ENCODE results near the gene ATP9B.

Gene ATP9B

GRCh38 chr18:79334496-79335233, 265.5 kb downstream of the ATP9B start:
- Histone ChIP-seq H3K4me1 (ENCODE audit: insufficient read depth, insufficient read length) (no peaks in the 10 kb centered on the region), H3K36me3 (ENCODE audit: insufficient read depth, insufficient read length, low read length) (peaks cover 31% of the 10 kb centered on the region), H3K27me3 (ENCODE audit: insufficient read depth, insufficient read length) (no peaks in the 10 kb centered on the region), H3K4me3 (ENCODE audit: insufficient read length, low read depth) (no peak overlapping the region), H3K9me3 (ENCODE audit: insufficient read depth, low read length) (no peaks in the 10 kb centered on the region), H3K9ac (ENCODE audit: insufficient read length, low read depth) (no peak overlapping the region)
- TF ChIP-seq ZNF274 (IDR thresholded peaks at IDR 0.05; ENCODE audit: low read depth, low read length) (no peak), SUZ12 (IDR thresholded peaks at IDR 0.05; ENCODE audit: extremely low read depth, insufficient read depth, insufficient read length) (no peak), YY1 (IDR thresholded peaks at IDR 0.05; ENCODE audit: insufficient read depth, insufficient read length) (no peak)
- DNase-seq (ENCODE audit: low read depth, low spot score) = no peak

- TF ChIP-seq ZNF274 (IDR thresholded peaks at IDR 0.05; ENCODE audit: low read depth, low read length) (no peak), SUZ12 (IDR thresholded peaks at IDR 0.05; ENCODE audit: extremely low read depth, insufficient read depth, insufficient read length) (no peak), YY1 (IDR thresholded peaks at IDR 0.05; ENCODE audit: insufficient read depth, insufficient read length) (no peak)
- Histone ChIP-seq H3K36me3 (ENCODE audit: insufficient read depth, insufficient read length, low read length) (peaks cover 23% of the 10 kb centered on the region), H3K9me3 (ENCODE audit: insufficient read depth, low read length) (no peaks in the 10 kb centered on the region), H3K4me3 (ENCODE audit: insufficient read length, low read depth) (no peak overlapping the region), H3K9ac (ENCODE audit: insufficient read length, low read depth) (no peak overlapping the region), H3K27me3 (ENCODE audit: insufficient read depth, insufficient read length) (no peaks in the 10 kb centered on the region), H3K4me1 (ENCODE audit: insufficient read depth, insufficient read length) (no peaks in the 10 kb centered on the region)
- DNase-seq (ENCODE audit: low read depth, low spot score) = no peak
Observed at GRCh38 chr18:79335833-79336360, 266.7 kb downstream of the ATP9B start.

DNA sequence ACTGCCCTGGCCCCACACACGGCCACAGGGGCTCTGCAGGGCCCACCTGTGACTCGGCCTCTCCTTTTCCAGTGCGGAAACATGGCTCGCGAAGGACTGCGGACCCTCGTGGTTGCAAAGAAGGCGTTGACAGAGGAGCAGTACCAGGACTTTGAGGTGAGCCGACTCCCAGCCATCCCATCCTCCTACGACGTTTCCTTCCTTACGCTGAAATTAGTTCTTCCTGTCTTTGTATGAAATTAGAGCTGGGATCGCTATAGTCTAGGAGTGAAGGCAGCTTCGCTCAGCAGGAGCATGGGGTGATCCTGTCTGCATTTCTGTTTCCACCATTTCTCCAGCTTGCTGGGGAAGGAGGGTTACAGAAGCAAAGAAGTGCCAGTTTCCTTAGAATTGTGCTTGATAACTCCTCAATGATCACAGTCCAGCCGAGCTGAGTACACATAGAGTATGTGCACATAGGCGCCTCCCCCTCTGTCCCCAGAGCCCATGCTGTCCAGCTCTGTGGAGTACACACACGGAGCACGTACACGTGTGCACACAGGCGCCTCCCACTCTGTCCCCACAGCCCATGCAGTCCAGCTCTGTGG, 267.5 kb downstream of the ATP9B start:
- Histone ChIP-seq H3K27me3 (ENCODE audit: insufficient read depth, insufficient read length) (no peaks in the 10 kb centered on the region), H3K4me3 (ENCODE audit: insufficient read length, low read depth) (no peak overlapping the region), H3K9me3 (ENCODE audit: insufficient read depth, low read length) (no peaks in the 10 kb centered on the region), H3K9ac (ENCODE audit: insufficient read length, low read depth) (no peak overlapping the region), H3K36me3 (ENCODE audit: insufficient read depth, insufficient read length, low read length) (peaks cover 21% of the 10 kb centered on the region), H3K4me1 (ENCODE audit: insufficient read depth, insufficient read length) (no peaks in the 10 kb centered on the region)
- TF ChIP-seq YY1 (IDR thresholded peaks at IDR 0.05; ENCODE audit: insufficient read depth, insufficient read length) = no peak
- TF ChIP-seq ZNF274 (IDR thresholded peaks at IDR 0.05; ENCODE audit: low read depth, low read length) = no peak
- TF ChIP-seq SUZ12 (IDR thresholded peaks at IDR 0.05; ENCODE audit: extremely low read depth, insufficient read depth, insufficient read length) = no peak
- DNase-seq (ENCODE audit: low read depth, low spot score) = no peak

DNA sequence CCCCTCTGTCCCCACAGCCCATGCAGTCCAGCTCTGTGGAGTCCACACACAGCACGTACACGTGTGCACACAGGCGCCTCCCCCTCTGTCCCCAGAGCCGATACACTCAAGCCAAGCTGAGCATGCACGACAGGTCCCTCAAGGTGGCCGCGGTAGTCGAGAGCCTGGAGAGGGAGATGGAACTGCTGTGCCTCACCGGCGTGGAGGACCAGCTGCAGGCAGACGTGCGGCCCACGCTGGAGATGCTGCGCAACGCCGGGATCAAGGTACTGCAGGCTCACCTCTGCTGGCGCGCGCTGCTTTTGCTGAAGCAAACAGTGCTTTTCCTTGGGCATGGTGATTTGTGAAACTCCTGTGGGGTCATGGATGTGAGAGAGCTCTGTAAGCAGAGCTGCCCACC, 268.0 kb downstream of the ATP9B start:
- no peak overlapping the region for H3K9ac ChIP-seq (ENCODE audit: insufficient read length, low read depth)

DNA sequence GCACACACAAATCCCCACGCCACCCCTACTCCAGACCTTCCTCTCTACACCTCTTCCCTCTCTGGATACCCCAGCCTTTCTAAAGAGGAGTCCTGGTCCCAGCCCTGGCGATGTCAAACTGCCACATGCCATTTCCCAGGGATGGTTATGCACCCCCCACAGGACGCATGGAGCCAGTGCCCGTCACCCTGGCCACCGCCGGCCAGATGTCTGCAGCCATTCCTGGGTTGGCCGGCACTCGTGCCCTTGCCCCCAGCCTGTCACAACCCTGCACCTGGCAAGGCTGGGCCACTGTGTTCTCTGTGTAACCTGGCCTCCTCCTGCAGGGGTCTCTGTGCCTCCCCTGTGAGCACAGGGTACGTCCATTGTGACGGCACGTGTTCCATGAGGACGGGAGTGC, 268.4 kb downstream of the ATP9B start:
- Histone ChIP-seq H3K36me3 (ENCODE audit: insufficient read depth, insufficient read length, low read length) (peaks cover 21% of the 10 kb centered on the region), H3K9me3 (ENCODE audit: insufficient read depth, low read length) (no peaks in the 10 kb centered on the region), H3K27me3 (ENCODE audit: insufficient read depth, insufficient read length) (no peaks in the 10 kb centered on the region), H3K4me3 (ENCODE audit: insufficient read length, low read depth) (no peak overlapping the region), H3K4me1 (ENCODE audit: insufficient read depth, insufficient read length) (no peaks in the 10 kb centered on the region), H3K9ac (ENCODE audit: insufficient read length, low read depth) (no peak overlapping the region)
- no peak for DNase-seq (ENCODE audit: low read depth, low spot score)
- TF ChIP-seq YY1 (IDR thresholded peaks at IDR 0.05; ENCODE audit: insufficient read depth, insufficient read length) = no peak
- no peak for TF ChIP-seq ZNF274 (IDR thresholded peaks at IDR 0.05; ENCODE audit: low read depth, low read length)
- TF ChIP-seq SUZ12 (IDR thresholded peaks at IDR 0.05; ENCODE audit: extremely low read depth, insufficient read depth, insufficient read length) = no peak

More for the DNA sequence above, 268.0 kb downstream of the ATP9B start:
- no peak for DNase-seq (ENCODE audit: low read depth, low spot score)
- Histone ChIP-seq H3K27me3 (ENCODE audit: insufficient read depth, insufficient read length) (no peaks in the 10 kb centered on the region), H3K36me3 (ENCODE audit: insufficient read depth, insufficient read length, low read length) (peaks cover 21% of the 10 kb centered on the region), H3K4me1 (ENCODE audit: insufficient read depth, insufficient read length) (no peaks in the 10 kb centered on the region), H3K9me3 (ENCODE audit: insufficient read depth, low read length) (no peaks in the 10 kb centered on the region), H3K4me3 (ENCODE audit: insufficient read length, low read depth) (no peak overlapping the region)
- TF ChIP-seq SUZ12 (IDR thresholded peaks at IDR 0.05; ENCODE audit: extremely low read depth, insufficient read depth, insufficient read length) (no peak), ZNF274 (IDR thresholded peaks at IDR 0.05; ENCODE audit: low read depth, low read length) (no peak), YY1 (IDR thresholded peaks at IDR 0.05; ENCODE audit: insufficient read depth, insufficient read length) (no peak)

DNA sequence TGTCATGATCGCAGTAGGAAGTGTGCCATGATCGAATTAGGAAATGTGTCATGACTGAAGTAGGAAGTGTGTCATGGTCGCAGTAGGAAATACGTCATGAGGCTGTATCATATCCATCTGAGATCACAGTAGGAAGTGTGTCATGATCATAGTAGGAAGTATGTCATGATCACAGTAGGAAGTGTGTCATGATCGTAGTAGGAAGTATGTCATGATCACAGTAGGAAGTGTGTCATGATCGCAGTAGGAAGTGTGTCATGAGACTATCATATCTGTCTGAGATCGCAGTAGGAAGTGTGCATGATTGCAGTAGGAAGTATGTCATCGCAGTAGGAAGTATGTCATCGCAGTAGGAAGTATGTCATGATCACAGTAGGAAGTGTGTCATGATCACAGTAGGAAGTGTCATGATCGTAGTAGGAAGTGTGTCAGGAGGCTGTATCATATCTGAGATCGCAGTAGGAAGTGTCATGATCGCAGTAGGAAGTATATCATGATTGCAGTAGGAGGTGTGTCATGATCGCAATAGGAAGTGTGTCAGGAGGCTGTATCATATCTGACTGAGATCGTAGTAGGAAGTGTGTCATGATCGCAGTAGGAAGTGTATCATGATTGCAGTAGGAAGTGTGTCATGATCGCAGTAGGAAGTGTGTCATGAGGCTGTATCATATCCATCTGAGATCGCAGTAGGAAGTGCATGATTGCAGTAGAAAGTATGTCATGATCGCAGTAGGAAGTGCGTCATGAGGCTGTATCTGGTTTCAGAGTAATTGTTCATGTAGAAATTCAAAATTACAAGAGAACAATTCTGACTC, 270.1 kb downstream of the ATP9B start:
- Histone ChIP-seq H3K9me3 (ENCODE audit: insufficient read depth, low read length) (no peaks in the 10 kb centered on the region), H3K36me3 (ENCODE audit: insufficient read depth, insufficient read length, low read length) (peaks cover 22% of the 10 kb centered on the region), H3K27me3 (ENCODE audit: insufficient read depth, insufficient read length) (no peaks in the 10 kb centered on the region), H3K9ac (ENCODE audit: insufficient read length, low read depth) (no peak overlapping the region), H3K4me1 (ENCODE audit: insufficient read depth, insufficient read length) (no peaks in the 10 kb centered on the region), H3K4me3 (ENCODE audit: insufficient read length, low read depth) (no peak overlapping the region)
- TF ChIP-seq ZNF274 (IDR thresholded peaks at IDR 0.05; ENCODE audit: low read depth, low read length) (no peak), SUZ12 (IDR thresholded peaks at IDR 0.05; ENCODE audit: extremely low read depth, insufficient read depth, insufficient read length) (no peak), YY1 (IDR thresholded peaks at IDR 0.05; ENCODE audit: insufficient read depth, insufficient read length) (no peak)
- no peak for DNase-seq (ENCODE audit: low read depth, low spot score)
